ENCODE data around the gene SLC10A7. TPM values are rescaled to one million over a fixed set of nuclear protein-coding genes. Genes with fewer than 3 reads are reported as not detected.

Gene SLC10A7
- total RNA-seq, 4 donors from 2014 or later, result 10.1 to 24.5 (median 11.7) TPM

- 98% methylated on average over 3 of the region's 3 CpGs for WGBS
- H3K4me3 ChIP-seq, result no peak overlapping the region
- no peak overlapping the region for H3K27ac ChIP-seq
- H3K27me3 ChIP-seq, result no peaks in the 10 kb centered on the region
- TF ChIP-seq EP300 (IDR thresholded peaks at IDR 0.05) (no peak), POLR2A (IDR thresholded peaks at IDR 0.05) (no peak), POLR2AphosphoS5 (IDR thresholded peaks at IDR 0.05) (no peak)
- TF ChIP-seq, protein P1, sequence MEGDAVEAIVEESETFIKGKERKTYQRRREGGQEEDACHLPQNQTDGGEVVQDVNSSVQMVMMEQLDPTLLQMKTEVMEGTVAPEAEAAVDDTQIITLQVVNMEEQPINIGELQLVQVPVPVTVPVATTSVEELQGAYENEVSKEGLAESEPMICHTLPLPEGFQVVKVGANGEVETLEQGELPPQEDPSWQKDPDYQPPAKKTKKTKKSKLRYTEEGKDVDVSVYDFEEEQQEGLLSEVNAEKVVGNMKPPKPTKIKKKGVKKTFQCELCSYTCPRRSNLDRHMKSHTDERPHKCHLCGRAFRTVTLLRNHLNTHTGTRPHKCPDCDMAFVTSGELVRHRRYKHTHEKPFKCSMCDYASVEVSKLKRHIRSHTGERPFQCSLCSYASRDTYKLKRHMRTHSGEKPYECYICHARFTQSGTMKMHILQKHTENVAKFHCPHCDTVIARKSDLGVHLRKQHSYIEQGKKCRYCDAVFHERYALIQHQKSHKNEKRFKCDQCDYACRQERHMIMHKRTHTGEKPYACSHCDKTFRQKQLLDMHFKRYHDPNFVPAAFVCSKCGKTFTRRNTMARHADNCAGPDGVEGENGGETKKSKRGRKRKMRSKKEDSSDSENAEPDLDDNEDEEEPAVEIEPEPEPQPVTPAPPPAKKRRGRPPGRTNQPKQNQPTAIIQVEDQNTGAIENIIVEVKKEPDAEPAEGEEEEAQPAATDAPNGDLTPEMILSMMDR (IDR thresholded peaks at IDR 0.05), result no peak
- DNase-seq (ENCODE audit: low spot score in 2 of 2), result no peak
- no peaks in the 10 kb centered on the region for H3K36me3 ChIP-seq
- H3K9me3 ChIP-seq, result no peaks in the 10 kb centered on the region
- no peaks in the 10 kb centered on the region for H3K4me1 ChIP-seq
Measured at GRCh38 chr4:146271466-146271865, 250.3 kb downstream of the SLC10A7 start.

DNA sequence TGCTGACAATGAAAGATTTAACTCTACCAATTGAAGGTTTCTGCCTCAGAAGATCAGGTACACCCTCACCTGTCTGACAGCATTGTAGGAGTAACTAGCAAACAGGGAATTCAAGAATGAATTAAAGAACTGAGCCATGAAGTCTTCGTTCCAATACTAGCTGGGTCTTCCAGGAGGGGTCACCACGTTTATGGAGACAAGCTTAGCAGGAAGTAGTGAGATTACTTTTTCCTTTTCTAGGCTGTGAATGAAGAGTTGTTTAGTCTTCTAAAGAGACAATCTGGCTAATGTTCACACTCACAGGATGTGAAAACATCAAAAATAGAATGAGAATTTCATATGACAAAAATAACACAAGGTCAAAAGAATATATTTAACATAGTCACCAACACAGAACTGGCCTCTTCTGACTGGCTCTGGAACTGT, 252.5 kb downstream of the SLC10A7 start:
- 77% methylated on average over 2 of the region's 2 CpGs for WGBS
- DNase-seq (ENCODE audit: low spot score in 2 of 2), result no peak
- Histone ChIP-seq H3K27ac (no peak overlapping the region), H3K36me3 (no peaks in the 10 kb centered on the region), H3K4me3 (no peak overlapping the region), H3K27me3 (no peaks in the 10 kb centered on the region), H3K9me3 (no peaks in the 10 kb centered on the region), H3K4me1 (no peaks in the 10 kb centered on the region)
- TF ChIP-seq POLR2AphosphoS5 (IDR thresholded peaks at IDR 0.05) (no peak), POLR2A (IDR thresholded peaks at IDR 0.05) (no peak), EP300 (IDR thresholded peaks at IDR 0.05) (no peak)
- TF ChIP-seq, protein P1 (IDR thresholded peaks at IDR 0.05), result no peak

- Histone ChIP-seq H3K27me3 (no peaks in the 10 kb centered on the region), H3K4me1 (no peaks in the 10 kb centered on the region), H3K27ac (no peak overlapping the region), H3K9me3 (no peaks in the 10 kb centered on the region), H3K4me3 (no peak overlapping the region), H3K36me3 (no peaks in the 10 kb centered on the region)
- WGBS, result 60% methylated on average over 5 of the region's 5 CpGs
- DNase-seq (ENCODE audit: low spot score in 2 of 2), result no peak
- TF ChIP-seq, protein P1 (IDR thresholded peaks at IDR 0.05), result no peak
- no peak for TF ChIP-seq POLR2AphosphoS5 (IDR thresholded peaks at IDR 0.05)
Measured at GRCh38 chr4:146267826-146268225, 253.9 kb downstream of the SLC10A7 start.

DNA sequence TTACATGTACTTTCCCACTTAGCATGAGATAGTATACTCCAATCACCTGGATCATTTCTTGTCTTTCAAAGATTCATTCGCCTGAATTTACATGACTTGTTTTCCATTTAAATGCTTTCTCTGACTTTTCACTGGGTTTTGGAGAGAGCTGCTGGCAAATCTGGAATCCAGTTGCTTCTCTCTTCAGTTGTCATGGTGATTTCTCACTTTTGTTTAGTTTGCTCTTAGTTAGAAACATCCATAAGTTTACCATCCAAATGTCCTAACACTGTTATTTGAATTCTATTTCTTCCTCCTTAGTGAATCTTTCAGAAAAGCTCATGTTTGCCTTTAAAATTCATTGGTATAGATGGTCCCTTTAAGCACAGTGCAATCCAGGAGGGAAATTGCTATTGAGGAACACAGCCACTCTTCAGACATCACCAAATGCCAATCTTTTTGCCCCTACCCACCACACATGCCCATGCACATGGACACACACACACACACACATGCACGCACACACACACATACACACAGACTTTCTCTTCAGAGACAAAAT, 255.7 kb downstream of the SLC10A7 start:
- no peak for TF ChIP-seq POLR2AphosphoS5 (IDR thresholded peaks at IDR 0.05)
- TF ChIP-seq, protein P1 (IDR thresholded peaks at IDR 0.05), result no peak
- no peak for TF ChIP-seq POLR2A (IDR thresholded peaks at IDR 0.05)
- no peak for TF ChIP-seq EP300 (IDR thresholded peaks at IDR 0.05)
- no peaks in the 10 kb centered on the region for H3K9me3 ChIP-seq
- no peaks in the 10 kb centered on the region for H3K36me3 ChIP-seq
- H3K4me3 ChIP-seq, result no peak overlapping the region
- DNase-seq (ENCODE audit: low spot score in 2 of 2), result no peak
- 90% methylated on average over 2 of the region's 2 CpGs for WGBS
- no peaks in the 10 kb centered on the region for H3K4me1 ChIP-seq
- H3K27me3 ChIP-seq, result no peaks in the 10 kb centered on the region
- H3K27ac ChIP-seq, result no peak overlapping the region

DNA sequence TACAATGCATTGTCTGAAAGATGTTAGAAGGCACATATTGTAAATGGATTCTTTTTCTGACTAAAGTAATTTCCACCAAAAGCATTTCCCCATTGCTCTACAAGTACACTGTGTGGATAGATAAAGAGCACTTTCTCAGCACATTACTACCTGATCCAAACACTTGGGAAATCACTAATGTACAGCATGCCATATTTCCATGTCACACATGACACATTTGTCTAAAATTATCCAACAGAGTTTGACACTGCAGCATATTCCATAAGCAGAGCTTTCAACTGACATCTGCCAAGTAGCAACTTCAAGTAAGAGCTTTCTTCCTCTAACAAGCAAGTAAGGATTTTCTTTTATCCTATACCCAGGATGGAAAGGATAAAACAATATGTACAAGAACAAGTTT, 257.9 kb downstream of the SLC10A7 start:
- Histone ChIP-seq H3K4me1 (no peaks in the 10 kb centered on the region), H3K27ac (no peak overlapping the region), H3K4me3 (no peak overlapping the region), H3K9me3 (no peaks in the 10 kb centered on the region), H3K36me3 (no peaks in the 10 kb centered on the region), H3K27me3 (no peaks in the 10 kb centered on the region)
- DNase-seq (ENCODE audit: low spot score in 2 of 2), result no peak
- TF ChIP-seq POLR2A (IDR thresholded peaks at IDR 0.05) (no peak), EP300 (IDR thresholded peaks at IDR 0.05) (no peak), POLR2AphosphoS5 (IDR thresholded peaks at IDR 0.05) (no peak)
- TF ChIP-seq, protein P1 (IDR thresholded peaks at IDR 0.05), result no peak
